Dermis blood vessel endothelial cell (primary cell): Measurements from ENCODE around the gene JTB. TPM values are rescaled to one million over a fixed set of nuclear protein-coding genes. Genes with fewer than 3 reads are reported as not detected.

Source experiments
- DNase-seq: peaks from one replicate; pipeline ENCODE4 v3.0.0; 2010
- total RNA-seq: library from RNA; depleted of rRNA; stranded (reverse); fragments of >200 nt; gene quantifications from 2 replicates; pipeline ENCODE4 v1.2.3, GENCODE V29; 2014

JTB gene
- total RNA-seq, 1 donor from 2014 or later = 198 TPM

DNA sequence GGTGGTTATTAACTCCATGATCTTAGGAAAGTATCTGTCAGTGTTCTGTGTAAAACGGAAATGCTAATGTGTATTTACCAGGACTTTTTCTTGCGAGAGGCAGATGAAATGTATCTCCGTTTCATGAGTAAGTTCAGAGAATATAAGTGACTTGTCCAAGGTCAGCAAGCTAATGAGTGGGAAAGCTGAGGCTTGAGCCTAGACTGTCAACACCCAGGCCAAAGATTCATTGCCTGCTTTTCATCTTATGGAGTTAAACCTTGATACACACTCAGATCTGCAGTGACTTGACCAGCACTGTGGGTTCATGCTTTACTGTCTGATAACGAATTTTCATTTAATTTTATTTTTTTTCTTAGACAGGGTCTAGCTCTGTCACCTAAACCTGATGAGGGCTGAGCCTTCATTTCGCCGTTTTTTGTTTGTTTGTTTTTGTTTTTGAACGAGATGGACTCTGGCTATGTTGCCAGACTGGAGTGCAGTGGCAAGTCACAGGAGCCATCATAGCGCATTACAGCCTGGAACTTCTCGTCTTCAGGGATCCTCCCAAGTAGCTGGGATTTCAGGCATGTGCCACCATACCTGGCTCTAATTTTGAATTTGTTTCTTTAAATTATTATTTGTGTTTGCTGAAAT, 918 bp upstream of the JTB start:
- no peak for DNase-seq

DNA sequence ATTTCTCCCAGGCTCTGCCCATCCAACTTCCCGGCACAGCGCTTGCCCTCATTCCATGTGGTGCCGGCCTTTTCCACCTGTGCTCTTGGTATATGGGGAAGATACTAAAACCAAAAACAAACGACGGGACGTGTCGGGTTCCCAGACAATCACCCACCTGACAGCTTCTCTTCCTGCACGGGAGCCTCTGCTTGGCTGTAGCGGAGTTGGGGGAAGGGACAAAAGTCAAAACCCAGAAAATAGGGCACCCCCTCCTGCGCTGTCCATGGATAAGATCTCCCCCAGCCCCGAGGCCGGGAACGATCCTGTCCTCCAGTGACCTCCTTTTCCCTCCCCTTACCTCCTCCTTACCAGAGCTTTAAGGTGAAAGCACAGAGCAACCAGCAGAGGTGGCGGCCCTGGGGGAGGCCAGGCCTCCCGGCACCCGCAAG, 640 bp downstream of the JTB start:
- peak; percentile 10 for DNase-seq

DNA sequence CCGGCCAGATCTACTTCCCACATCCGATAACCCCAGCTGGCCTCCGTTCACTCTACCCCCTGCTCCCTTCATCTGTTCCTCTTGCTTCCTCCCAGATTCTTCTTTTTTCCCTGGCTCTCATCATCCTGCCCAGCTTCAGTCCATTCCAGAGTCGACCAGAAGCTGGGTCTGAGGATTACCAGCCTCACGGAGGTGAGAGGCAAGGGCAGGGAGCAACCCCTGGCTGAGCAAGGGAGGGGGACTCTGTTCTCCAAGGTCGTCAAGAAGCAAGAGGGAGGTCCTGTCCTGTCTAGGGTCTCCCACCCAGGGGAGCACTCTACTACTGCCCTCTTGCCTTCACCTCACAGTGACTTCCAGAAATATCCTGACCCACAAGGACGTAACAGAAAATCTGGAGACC, 3.9 kb downstream of the JTB start:
- DNase-seq = no peak

DNA sequence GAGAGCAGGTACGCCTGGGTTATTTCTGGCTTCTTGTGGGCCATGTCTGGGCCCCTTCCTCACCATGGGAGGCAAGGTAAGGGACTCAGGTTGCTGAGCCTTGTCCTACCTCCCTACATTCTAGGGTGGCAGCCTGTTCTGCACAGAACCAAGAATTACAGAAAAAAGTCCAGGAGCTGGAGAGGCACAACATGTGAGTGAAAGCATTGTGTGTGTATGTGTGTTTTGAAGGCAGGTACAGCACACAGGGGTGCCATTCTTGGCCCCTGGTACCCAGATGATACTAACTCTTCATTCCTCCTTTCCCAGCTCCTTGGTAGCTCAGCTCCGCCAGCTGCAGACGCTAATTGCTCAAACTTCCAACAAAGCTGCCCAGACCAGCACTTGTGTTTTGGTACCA, 4.4 kb downstream of the JTB start:
- no peak for DNase-seq

DNA sequence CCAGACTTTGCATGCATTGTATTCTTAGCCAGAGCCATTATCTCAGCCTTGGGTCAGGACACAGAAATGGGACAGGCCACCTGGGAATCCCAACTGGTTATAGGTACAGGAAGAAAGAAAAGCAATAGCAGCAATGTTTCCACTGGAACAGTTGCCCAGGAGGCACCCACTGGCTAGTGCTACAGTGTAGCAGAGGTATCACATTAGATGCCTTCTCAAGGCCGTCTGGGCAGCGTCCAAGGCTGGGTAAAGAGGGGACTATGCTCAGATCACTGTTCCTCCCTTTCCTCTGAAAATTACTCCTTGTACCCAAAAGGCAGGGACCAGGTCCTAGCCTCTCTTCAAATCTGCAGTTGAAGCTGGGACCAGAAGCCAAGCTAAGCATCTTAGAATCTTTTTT, 7.1 kb downstream of the JTB start:
- DNase-seq = no peak

DNA sequence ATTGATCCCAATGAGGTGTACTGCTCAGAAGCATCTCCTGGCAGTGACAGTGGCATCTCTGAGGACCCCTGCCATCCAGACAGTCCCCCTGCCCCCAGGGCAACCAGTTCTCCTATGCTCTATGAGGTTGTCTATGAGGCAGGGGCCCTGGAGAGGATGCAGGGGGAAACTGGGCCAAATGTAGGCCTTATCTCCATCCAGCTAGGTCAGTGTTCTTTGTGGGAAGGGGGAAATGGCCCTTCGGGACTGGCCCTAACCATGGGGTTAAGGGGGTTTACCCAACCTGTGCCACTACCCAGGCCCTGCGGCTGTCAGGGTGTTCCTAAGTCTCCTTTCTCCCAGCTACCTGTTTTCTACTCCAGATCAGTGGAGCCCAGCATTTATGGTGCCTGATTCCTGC, 8.5 kb downstream of the JTB start:
- no peak for DNase-seq

DNA sequence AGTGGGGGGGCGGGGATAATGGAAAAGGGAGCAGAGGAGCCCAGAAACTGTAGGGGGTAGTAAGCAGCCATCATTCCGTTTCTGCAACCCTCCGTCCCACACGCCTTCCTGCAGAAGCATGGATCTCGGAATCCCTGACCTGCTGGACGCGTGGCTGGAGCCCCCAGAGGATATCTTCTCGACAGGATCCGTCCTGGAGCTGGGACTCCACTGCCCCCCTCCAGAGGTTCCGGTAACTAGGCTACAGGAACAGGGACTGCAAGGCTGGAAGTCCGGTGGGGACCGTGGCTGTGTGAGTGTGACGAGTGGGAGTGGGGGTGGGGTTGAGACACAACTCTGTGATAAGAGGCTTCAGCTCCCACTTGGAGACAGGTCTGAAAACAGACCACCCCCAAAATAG, 9.1 kb downstream of the JTB start:
- DNase-seq = no peak

DNA sequence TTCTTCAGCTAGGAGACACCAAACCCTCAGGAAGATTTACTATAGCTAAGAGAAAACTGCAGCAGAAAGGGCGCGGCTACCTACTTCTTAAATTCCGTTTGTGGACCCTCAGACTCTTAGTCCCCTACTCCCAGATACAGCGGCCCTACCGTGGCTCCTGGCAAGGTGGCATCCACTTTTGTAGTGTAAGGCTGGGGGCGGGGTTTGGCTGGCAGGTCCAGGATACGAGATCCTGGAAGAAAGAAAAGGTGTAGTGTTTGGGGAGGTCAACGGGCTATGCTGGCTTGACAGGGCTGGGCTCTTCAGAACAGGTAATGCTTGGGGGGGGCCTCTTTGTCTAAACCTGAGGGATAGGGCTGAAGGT, 9.5 kb downstream of the JTB start:
- DNase-seq = no peak

DNA sequence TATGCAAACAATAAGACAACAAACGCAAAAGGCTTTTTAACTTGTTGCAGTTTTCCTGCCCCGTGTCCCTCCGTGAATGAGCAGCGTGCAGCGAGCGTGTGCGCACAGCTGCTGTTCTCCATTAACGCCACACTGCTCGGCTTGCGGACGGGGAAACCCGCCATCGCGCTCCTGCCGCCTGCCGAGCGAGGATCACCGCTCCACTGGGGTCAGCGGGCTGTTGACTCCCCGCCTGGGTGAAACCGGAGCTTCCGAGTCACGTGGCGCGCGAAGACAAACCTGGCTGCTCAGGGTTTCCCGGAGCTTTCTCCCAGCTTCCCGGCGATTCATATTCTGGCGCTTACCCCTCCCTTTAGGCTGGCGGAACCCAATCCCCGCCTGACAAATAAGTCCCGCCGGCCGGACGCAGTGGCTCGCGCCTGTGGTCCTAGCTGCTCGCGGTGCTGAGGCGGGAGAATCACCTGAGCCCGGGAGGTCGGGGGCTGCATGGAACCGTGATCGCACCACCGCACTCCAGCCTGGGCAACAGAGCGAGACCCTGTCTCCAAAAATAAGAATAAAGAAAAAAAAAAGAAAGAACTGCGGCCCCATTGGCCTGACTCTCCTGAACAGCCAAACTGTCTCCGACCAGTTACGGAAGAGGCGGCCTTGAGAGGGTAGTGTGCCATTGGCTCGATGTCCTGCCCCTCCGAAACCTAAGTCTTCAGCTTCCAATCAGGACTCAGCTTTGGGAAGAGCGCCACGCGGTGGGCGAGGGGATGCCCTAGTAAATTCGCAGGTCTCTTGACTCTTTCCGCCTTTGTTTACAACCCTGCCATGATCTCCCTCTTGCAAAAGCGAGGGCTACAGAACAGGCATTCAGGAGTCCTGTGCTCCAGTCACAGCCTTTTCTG, 10.1 kb downstream of the JTB start, which contains the start of gene CREB3L4:
CREB3L4 (plus strand) TSS at position 796 of the 893 bp plus-strand sequence. CDS start 624 bp downstream, outside the sequence.
- peak; percentile 99 for DNase-seq

DNA sequence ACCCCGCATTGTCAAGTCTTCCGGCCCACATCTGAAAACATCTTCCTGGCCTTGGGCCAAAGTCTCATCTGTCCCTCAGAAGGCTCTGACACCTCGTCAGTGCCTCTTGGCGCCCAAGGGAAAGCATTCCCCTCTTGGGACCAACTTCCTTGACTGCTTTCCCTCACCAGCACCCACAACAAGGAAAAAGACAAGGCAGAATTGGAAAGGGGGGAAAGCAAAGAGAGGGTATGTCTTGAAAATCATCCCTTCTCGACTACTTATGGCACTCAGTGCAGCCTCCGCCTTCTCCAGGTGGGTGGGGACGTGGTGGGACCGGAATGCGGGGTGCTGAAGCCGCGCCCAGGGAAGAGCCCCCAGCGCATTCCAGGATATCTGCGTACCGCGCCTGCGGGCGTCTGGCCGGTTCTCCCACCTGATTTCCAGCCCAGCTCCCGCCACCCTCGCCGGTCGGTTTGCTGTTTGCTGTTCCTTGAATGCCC, 13.6 kb downstream of the JTB start:
- DNase-seq = peak; percentile 49

DNA sequence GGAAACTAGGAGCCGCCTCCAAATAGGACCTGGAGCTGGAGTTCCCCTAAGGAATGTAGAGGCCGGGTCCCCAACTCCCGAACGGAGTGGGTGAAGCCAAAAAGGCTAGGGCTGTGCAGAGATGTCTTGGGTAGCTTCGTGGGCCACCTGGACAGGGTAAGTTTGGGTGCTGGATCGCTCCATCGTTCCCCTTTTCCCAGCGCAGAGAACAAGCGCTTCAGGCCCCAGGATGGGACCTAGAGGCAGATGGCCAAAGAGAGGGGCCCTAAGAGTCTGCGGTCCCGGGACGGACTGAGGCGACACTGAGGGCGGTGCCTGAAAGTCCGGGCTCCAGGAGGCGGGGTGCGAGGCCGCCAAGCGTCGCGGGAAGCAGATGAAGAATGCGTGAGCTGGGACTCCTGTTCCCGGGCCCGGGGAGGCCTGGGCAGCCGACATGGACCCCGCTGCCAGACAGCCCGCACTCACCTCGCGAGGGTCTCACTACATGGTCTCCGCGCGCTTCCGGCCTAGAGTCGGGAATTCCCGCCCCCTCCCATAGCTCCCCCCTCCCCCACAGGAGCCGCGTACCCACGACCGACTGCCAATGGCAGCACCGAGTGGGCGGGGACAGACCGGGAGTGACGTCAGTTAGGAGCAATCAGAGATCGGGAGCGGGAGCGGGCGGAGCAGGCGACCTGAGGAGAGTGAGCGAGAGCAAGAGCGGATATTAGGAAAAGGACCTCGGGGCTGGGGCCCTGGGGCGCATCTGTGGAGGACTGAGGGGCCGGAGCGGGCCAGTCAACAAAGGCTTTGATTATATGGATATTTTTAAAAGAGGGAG, 14.2 kb downstream of the JTB start, which contains the start of gene SLC39A1:
SLC39A1 (minus strand) TSS at position 508 of the 820 bp plus-strand sequence. CDS start 822 bp downstream, outside the sequence.
- DNase-seq = peak; percentile 98

DNA sequence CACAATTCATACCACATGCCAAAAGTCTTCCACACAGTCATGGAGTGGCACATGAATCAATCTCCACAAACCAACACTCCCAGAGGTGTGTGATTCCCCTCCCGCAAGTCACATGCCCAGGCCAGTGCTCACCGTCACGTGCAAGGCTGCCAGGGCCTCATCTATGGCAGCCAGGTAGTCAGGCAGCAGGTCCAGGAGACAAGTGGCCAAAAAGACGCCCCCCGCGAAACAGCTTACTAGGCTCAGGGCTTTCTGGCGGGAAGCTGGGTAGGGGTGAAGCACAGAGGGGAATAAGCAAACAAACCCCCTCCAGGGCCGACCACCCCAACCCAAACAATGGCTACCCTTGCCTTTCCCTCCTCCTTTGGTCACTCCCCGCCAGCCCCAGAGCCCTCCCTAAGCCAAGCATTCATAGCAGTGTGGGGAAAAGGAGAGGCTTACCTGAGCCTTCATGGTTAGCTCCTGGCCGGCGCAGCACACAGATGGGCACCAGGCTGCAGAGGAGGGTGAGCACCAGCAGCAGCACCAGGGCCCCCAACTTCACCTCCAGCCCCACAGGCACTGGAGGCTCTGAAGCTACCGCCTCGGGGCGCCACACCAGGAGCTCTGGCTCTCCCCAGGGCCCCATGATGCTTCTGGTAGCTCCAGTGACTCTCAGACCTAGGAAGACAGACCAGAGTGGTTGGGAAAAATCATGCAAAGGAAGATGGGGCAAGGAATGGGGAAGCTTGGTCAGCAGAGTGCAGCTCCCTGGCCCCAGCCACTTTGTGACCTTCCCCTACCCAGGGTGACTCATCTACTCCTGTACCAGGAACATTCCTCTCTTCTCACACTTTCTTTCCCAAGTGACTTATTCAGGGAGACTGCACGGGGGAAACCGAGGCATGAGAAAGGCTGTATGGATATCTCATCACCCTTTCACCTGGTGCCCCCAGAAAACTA, 15.1 kb downstream of the JTB start:
- DNase-seq = peak; percentile 56

DNA sequence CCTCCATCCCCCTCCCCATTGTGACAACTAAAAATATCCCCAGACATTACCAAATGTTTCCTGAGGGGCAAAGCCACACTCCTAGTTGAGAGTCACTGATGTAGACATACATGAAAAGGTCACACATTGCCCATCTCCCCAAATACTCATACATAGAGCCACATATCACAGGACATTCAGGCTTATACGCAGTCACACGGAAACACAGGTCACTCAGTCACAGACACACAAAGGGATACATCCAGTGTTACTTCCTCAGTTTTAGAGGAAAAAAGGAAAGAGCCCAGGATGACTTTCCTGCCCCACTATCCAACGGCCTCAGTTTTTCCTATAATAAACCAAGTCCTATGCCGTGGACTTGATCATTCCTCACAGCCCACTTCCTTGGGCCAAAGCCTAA, 16.1 kb downstream of the JTB start:
- DNase-seq = no peak

DNA sequence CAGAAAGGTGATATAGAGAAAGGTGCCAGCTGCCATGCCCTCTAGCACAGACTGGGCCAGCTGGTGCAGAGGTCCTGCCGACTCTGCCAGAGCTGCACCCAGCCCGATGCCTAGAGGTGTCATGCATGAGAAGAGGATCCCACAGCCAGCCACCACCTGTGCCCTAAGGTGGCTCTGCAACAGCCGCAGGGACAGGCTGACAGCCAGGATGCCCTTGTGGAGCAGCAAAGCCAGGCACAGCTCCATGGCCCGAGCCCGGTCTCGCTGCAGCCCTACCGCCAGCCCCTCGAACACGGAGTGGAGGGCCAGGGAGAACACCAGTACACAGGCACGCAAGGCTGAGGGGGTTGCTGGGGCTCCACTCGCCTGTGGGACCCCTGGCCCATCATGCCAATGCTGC, 17.3 kb downstream of the JTB start:
- no peak for DNase-seq

DNA sequence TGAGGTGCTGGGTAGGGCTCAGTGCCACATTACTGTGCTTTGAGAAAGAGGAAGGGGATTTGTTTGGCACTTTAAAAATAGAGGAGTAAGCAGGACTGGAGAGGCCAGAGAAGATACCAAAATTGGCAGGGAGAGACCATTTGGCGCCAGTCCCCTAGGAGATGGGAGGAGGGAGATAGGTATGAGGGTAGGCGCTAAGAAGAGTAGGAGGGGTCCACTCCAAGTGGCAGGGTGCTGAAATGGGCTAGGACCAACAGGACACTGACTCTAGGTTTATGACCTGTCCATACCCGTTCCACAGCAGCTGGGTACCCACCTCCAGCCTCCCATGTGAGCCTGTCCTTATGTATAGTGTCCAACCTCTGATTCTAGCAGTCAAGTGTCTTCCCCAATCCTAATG, 18.0 kb downstream of the JTB start:
- DNase-seq = no peak

DNA sequence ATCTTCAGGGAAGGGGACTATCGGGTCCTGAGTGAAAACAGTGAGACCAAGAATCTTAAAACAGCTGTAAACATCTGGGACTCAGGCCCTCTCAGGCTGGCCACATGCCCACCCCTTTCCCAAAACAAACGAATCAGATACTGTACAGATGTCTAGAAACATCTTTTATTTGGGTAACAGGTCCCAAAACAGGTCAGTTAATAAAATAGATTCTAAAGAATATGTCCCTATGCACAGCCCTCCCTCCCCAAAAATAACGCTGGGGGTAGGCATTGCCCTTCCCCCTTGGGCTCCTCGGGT, 18.6 kb downstream of the JTB start:
- DNase-seq = no peak

DNA sequence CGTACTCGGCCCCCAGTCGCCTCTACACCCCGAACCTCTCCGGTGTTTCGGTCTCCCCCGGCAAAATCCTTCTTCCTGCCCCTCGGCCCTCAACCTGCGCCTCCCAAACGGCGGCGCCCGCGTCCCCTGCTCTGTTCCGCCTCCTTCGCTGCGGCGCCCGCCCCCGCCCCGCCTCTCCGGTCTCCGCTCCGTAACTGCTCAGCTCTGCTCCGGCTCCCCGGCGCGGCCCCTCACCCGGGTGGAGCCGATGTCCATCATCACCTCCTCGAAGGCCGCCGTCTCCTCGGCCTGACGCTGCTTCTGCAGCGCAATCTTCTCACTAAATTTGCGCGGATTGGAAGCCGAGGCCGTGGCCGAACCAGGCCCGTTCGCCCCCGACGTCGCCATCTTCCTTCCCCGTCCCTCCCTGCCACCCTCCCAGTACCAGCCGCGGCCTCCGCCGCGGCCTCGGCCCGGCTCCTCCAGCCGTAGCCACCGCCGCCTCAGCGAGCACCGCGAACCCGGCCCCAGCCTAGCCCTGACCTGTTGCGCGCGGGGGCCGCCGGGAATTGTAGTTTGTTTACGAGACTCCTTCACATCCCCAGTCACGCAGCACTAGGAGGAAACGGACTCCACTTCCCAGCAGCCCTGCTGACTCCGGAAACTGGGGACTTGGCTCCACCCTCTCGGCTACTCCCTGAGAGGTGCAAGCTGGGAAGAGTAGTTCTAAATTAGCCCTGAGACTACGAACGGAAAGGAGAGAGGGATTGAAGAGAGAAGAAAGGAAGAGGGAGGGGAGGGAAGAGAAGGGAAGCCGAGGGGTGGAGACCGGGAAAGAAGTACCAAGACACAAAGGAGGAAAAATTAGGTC, 19.1 kb downstream of the JTB start, which contains the start of gene CRTC2:
CRTC2 (minus strand) TSS at position 502 of the 850 bp plus-strand sequence; CDS start at position 387, 115 bp downstream.
- DNase-seq = peak; percentile 98

DNA sequence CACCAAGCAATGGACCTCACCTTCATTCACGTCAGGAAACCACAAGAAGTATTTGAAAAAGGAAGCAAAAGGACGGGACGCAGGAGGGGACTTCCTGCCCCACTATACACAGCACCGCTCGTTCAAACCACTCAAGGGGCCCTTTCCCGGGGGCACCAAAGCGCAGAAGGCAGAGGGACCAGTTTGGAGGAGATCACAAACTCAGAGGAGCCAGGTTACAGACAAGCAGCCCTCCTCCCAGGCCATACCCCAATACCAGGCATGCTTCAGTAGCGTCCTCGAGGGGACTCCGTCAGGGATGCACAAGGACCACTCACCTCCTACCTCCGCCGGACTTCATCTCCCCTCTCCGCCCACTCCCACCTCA, 19.7 kb downstream of the JTB start:
- DNase-seq = peak; percentile 29

DNA sequence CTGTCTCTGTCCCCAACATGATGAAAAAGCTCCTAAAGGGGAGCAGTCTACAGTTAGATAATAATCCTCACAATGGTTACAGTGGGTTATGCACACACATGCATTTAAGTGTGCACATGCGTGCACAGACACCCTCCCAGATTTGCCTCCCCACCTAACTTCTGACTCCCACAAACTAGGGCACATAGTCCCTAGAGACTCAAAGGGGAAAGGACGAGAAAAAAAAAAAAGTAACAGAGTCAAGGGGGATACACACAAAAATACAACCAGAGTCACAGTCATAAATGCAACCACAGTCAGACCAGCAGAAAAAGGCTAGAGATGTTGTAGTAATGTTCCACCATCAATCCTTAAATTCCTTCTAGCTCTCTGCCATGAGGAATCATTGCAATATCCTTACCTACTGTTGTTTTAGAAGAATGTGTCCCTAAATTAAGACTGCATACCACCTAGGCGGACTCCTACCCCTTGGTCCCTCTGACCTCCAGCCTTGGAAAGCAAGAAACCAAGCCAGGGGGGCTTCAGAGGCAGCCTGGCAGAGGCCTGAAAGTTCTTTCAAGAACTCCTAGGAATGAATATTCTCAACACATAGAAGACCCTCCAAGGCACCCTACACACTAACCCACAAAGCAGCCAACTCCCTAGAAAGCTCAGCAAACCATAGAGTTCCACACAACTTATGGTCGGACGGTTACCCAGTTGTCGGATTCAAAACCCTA, 20.3 kb downstream of the JTB start:
- DNase-seq = no peak

DNA sequence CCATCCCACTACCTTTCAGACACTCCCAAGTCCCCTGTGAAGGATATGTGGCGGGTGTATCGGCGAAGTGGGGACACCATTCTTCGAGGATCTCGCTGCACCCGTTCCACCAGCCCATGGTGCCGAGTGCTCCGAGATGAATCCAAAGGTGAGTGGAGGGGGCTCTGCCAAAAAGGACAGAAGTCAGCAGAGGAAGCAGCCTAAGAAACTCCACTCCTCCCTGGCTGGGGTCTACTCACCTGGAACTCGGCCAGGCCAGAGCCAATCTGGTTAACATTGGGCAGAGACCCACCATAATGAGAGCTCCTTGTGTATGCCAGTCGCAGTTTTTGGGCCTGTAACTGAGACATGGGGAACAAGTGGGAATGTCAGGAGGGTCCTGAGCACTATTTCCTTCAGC, 22.6 kb downstream of the JTB start:
- no peak for DNase-seq
